ENCODE data around the gene AFF2.
A peak's percentile ranks its signal among the peaks of the same experiment; 100 is the strongest.

Gene AFF2

DNA sequence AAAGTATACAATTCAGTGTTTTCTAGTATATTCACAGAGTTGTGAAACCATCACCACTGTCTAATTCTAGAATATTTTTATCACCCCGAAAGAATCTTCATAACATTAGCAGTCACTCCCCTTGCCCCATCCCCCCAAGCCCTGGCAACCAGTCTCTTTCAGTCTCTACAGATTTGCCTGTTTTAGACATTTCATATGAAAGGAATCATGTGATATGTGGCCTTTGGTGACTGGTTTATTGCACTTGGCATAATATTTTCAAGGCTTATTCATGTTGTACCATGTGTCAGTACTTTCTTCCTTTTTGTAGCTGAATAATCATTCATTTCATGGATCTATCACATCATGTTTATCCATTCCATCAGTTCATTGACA, 371.7 kb downstream of the AFF2 start:
- DNase-seq (ENCODE audit: low spot score) = no peak
- no peak for ATAC-seq (ENCODE audit: low read depth)
- H3K4me1 ChIP-seq (ENCODE audit: insufficient read depth, poor library complexity, severe bottlenecking) = no peaks in the 10 kb centered on the region
- no peaks in the 10 kb centered on the region for H3K36me3 ChIP-seq (ENCODE audit: low read depth)
- H3K9me3 ChIP-seq (ENCODE audit: severe bottlenecking) = no peaks in the 10 kb centered on the region
- no peak overlapping the region for H3K4me3 ChIP-seq (ENCODE audit: severe bottlenecking)
- TF ChIP-seq, protein P1, sequence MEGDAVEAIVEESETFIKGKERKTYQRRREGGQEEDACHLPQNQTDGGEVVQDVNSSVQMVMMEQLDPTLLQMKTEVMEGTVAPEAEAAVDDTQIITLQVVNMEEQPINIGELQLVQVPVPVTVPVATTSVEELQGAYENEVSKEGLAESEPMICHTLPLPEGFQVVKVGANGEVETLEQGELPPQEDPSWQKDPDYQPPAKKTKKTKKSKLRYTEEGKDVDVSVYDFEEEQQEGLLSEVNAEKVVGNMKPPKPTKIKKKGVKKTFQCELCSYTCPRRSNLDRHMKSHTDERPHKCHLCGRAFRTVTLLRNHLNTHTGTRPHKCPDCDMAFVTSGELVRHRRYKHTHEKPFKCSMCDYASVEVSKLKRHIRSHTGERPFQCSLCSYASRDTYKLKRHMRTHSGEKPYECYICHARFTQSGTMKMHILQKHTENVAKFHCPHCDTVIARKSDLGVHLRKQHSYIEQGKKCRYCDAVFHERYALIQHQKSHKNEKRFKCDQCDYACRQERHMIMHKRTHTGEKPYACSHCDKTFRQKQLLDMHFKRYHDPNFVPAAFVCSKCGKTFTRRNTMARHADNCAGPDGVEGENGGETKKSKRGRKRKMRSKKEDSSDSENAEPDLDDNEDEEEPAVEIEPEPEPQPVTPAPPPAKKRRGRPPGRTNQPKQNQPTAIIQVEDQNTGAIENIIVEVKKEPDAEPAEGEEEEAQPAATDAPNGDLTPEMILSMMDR (IDR thresholded peaks at IDR 0.05; ENCODE audit: poor library complexity, severe bottlenecking) = no peak
- H3K27me3 ChIP-seq (ENCODE audit: insufficient read depth, poor library complexity, severe bottlenecking) = no peaks in the 10 kb centered on the region
- no peak overlapping the region for H3K27ac ChIP-seq (ENCODE audit: poor library complexity, severe bottlenecking)

DNA sequence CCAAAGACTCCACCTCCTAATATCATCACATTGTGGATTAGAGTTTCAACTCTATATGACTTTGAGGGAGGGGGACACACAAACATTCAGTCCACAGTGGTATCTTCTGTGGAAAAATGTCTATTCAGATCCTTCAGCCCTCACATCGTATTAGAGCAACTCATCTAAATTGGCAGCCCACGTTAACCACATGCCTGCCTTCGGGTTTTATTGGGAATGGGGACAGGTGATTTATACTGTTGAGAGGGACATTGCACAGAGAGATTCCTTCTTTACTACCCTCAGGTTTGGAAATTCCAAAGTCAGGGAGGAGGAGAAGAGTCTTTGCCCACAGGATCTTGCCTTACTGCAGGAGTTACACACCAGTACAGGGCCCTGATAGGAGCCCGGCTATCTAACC, 372.5 kb downstream of the AFF2 start:
- Histone ChIP-seq H3K4me1 (ENCODE audit: insufficient read depth, poor library complexity, severe bottlenecking) (no peaks in the 10 kb centered on the region), H3K27me3 (ENCODE audit: insufficient read depth, poor library complexity, severe bottlenecking) (no peaks in the 10 kb centered on the region), H3K4me3 (ENCODE audit: severe bottlenecking) (no peak overlapping the region), H3K27ac (ENCODE audit: poor library complexity, severe bottlenecking) (no peak overlapping the region), H3K9me3 (ENCODE audit: severe bottlenecking) (no peaks in the 10 kb centered on the region), H3K36me3 (ENCODE audit: low read depth) (no peaks in the 10 kb centered on the region)
- TF ChIP-seq, protein P1 (IDR thresholded peaks at IDR 0.05; ENCODE audit: poor library complexity, severe bottlenecking) = no peak
- ATAC-seq (ENCODE audit: low read depth) = no peak
- DNase-seq (ENCODE audit: low spot score) = no peak

DNA sequence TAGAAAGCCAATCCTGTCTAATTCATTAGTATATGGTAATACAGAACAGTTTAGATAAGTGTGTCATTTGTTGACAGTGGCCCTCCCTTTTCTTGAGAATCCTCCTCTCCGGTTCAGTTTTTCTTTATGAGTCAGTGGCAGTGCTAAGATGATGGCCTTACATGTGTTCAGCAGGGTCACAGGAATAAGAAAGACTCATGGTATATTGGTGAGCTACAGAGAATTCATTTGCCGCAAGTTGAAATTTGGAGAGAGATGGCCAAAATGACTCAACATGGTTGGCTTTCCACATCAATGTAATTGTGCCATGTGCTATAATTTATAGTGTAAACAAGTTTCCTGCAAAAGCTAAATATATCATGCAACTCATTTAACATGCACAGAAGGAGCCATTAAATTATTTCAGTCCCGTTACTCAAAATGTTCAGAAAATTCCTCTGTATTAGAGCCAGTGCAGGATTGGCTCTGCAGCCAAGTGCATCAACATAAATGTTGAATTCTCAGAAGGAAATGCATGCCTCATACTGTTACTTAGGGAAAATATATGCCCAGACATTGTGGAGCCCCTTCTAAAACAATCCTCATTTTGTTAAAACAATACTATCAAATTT, 374.3 kb downstream of the AFF2 start:
- no peak for DNase-seq (ENCODE audit: low spot score)
- no peak for ATAC-seq (ENCODE audit: low read depth)
- Histone ChIP-seq H3K4me3 (ENCODE audit: severe bottlenecking) (no peak overlapping the region), H3K27ac (ENCODE audit: poor library complexity, severe bottlenecking) (no peak overlapping the region), H3K9me3 (ENCODE audit: severe bottlenecking) (no peaks in the 10 kb centered on the region), H3K36me3 (ENCODE audit: low read depth) (no peaks in the 10 kb centered on the region), H3K27me3 (ENCODE audit: insufficient read depth, poor library complexity, severe bottlenecking) (no peaks in the 10 kb centered on the region), H3K4me1 (ENCODE audit: insufficient read depth, poor library complexity, severe bottlenecking) (no peaks in the 10 kb centered on the region)
- TF ChIP-seq, protein P1 (IDR thresholded peaks at IDR 0.05; ENCODE audit: poor library complexity, severe bottlenecking) = no peak

DNA sequence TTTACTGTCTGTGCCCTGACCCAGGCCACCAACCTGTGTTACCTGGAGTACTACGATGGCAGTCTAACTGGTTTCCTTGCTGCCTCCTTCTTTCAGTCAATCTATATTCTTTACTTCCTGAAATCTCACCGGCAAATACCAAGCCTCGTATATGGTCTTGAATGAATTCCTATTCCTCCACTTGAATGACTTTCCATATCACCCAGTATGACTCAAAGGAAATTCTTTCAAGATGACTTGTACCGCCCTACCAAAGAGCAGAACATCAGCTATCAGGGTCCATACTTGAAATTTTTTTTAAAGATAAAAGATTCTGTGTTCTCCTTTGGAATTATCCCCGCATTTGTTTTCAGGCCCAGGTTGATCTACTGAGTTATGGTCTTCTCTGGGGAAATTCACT, 378.0 kb downstream of the AFF2 start:
- Histone ChIP-seq H3K36me3 (ENCODE audit: low read depth) (no peaks in the 10 kb centered on the region), H3K4me3 (ENCODE audit: severe bottlenecking) (no peak overlapping the region), H3K4me1 (ENCODE audit: insufficient read depth, poor library complexity, severe bottlenecking) (no peaks in the 10 kb centered on the region), H3K9me3 (ENCODE audit: severe bottlenecking) (no peaks in the 10 kb centered on the region), H3K27me3 (ENCODE audit: insufficient read depth, poor library complexity, severe bottlenecking) (no peaks in the 10 kb centered on the region), H3K27ac (ENCODE audit: poor library complexity, severe bottlenecking) (no peak overlapping the region)
- TF ChIP-seq, protein P1 (IDR thresholded peaks at IDR 0.05; ENCODE audit: poor library complexity, severe bottlenecking) = no peak
- peak; percentile 78 for ATAC-seq (ENCODE audit: low read depth)
- no peak for DNase-seq (ENCODE audit: low spot score)

DNA sequence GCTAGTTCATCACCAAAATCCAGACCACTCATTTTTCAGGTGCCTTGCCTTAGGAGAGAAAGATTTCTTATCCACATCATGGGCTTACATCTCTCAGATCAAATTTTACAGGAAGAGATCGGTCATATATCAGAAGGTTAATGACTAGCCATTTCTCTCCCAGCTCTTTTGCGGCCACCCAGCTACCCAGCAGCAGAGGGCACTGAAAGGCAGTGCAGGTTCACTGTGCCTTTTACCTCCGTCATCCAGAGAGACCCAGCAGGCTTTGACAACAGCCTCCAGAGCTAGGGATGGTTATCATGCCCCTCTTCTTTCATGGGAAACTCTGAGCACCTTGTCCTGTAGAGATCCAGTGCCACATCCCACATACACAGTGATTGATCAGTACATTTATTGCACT, 384.8 kb downstream of the AFF2 start:
- H3K27ac ChIP-seq (ENCODE audit: poor library complexity, severe bottlenecking) = no peak overlapping the region
- no peak for DNase-seq (ENCODE audit: low spot score)
- H3K4me3 ChIP-seq (ENCODE audit: severe bottlenecking) = no peak overlapping the region
- no peaks in the 10 kb centered on the region for H3K9me3 ChIP-seq (ENCODE audit: severe bottlenecking)
- no peaks in the 10 kb centered on the region for H3K4me1 ChIP-seq (ENCODE audit: insufficient read depth, poor library complexity, severe bottlenecking)
- TF ChIP-seq, protein P1 (IDR thresholded peaks at IDR 0.05; ENCODE audit: poor library complexity, severe bottlenecking) = no peak
- no peaks in the 10 kb centered on the region for H3K36me3 ChIP-seq (ENCODE audit: low read depth)
- no peaks in the 10 kb centered on the region for H3K27me3 ChIP-seq (ENCODE audit: insufficient read depth, poor library complexity, severe bottlenecking)
- ATAC-seq (ENCODE audit: low read depth) = no peak

Data from RWPE2 (cell line).